GM18517 (cell line): ENCODE results near the gene FHOD3.
"Not testable (repeated sequence)": the region's sequence is repeated elsewhere in the genome, so short reads cannot be mapped to it uniquely, and the experiment has no call there.

Experiments used
- ATAC-seq: cut with Tn5 transposase; IDR thresholded peaks from one replicate; pipeline ENCODE4 v1.9.1; 2021; ENCODE audit warnings: mild to moderate bottlenecking, moderate library complexity; ENCODE audit not compliant: unreplicated experiment

The FHOD3 gene

GRCh38 chr18:36811955-36812354 is 514.4 kb downstream of the FHOD3 start:
- no peak for ATAC-seq

GRCh38 chr18:36812678-36813077 is 515.2 kb downstream of the FHOD3 start:
- no peak for ATAC-seq

- no peak for ATAC-seq
Measured at GRCh38 chr18:36813101-36813775, 515.7 kb downstream of the FHOD3 start.

DNA sequence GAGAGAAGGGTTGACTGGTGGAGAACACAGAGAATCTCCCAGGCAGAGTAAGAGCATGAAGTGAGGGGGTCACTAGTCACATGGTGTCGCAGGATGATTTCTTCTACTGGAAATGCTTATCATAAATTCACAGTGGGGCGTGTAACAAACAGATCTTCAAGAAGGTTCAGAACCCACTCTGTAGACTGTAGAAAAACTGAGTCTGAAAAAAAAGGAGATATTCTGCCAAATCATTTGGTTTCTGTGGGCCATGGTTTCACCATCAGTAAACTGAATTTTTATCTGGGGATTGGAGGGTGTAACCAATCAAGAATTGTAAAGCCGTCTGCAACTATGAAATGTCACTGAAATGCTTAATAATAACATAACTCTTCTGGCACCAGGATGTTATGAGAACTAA is 516.3 kb downstream of the FHOD3 start:
- ATAC-seq, result no peak

DNA sequence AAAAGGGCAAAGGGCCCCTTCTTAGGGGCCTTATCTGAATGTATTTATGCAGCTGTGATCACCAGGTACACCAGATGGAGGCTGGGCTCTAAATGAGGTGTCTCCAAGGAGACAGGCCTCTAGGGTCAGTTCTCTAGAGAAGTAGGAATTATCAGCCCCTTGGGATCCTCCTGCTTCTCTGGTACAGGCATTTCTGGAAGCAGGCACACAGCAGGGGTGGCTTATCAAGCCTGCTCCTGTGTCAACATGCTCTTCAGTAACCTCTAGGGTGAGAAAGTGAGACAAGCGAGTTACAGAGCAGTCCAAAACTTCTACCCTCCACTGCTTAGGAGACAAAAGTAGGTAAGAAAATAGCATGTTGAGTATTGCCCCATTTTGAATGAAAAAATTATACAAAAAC is 517.5 kb downstream of the FHOD3 start:
- ATAC-seq, result no peak

- not testable (repeated sequence) for ATAC-seq
Measured at GRCh38 chr18:36816096-36816495, 518.6 kb downstream of the FHOD3 start.

- no peak for ATAC-seq
Measured at GRCh38 chr18:36817039-36817438, 519.5 kb downstream of the FHOD3 start.

- ATAC-seq, result no peak
Measured at GRCh38 chr18:36818652-36819051, 521.1 kb downstream of the FHOD3 start.

DNA sequence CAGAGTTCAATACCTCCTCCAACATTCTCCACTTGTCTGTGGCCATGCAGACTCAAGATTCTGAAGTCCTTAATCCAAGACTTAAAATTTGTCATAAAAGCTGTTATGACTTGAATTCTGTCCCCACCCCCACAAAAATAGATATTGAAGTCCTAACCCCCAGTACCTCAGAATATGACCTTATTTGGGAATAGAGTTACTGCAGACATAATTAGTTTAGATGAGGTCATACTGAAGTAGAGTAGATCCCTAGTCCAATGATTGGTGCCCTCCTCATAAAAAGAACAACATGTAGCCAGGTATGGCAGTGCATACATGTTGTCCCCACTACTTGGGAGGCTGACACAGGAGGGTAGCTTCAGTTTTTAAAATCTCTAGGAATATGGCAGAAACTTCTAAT is 522.1 kb downstream of the FHOD3 start:
- ATAC-seq, result no peak

- no peak for ATAC-seq
Measured at GRCh38 chr18:36821681-36822080, 524.2 kb downstream of the FHOD3 start.

GRCh38 chr18:36825526-36825925 is 528.0 kb downstream of the FHOD3 start:
- no peak for ATAC-seq

DNA sequence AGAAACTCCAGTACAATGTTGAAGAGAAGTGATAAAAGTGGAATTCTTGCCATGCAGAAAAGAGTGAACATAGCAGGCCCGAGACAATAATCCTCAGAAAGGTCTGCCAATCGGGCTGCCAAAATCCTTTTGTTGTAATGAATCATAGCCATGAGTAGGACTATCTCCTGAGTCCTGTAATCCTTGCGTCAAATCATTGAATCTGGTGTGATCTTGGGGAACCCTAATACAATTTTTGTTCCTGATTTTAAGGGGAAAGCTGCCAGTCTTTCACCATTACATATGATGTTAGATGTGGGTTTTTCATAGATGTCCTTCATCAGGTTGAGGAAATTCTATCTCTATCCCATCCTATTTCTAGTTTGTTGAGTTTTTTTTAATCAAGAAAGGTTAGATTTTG is 529.0 kb downstream of the FHOD3 start:
- ATAC-seq, result no peak

GRCh38 chr18:36828157-36828629 is 530.7 kb downstream of the FHOD3 start:
- no peak for ATAC-seq

GRCh38 chr18:36828630-36829361 is 531.3 kb downstream of the FHOD3 start, which contains the start of the genes KIAA1328 and TPGS2:
TSS of gene KIAA1328 (plus strand) at chr18:36829127. CDS start at chr18:36829139, 12 bp downstream.
TSS of gene TPGS2 (minus strand) at chr18:36829002. CDS start at chr18:36828767, 235 bp downstream.
- peak; percentile 89 for ATAC-seq
